HepG2 (cell line): ENCODE data around the gene FIZ1. TPM values are rescaled to one million over a fixed set of nuclear protein-coding genes. Genes with fewer than 3 reads are reported as not detected.

ENCODE experiments used
- ASH2L ChIP-seq: fragments of 300-600, 200-600 bp; sonication (generic); IDR thresholded peaks from 2 replicates; pipeline ENCODE4 v1.7.0; 2017; ENCODE audit warnings: low read depth, mild to moderate bottlenecking, moderate library complexity, mixed read lengths, low read length; ENCODE audit not compliant: insufficient read length
- DNMT3B ChIP-seq: conservative IDR thresholded peaks from 2 replicates; pipeline ENCODE4 v1.6.1; 2016; ENCODE audit warnings: missing biosample characterization, control low read depth
- DPF2 ChIP-seq: sonication (generic); formaldehyde crosslinking; IDR thresholded peaks from 2 replicates; pipeline ENCODE4 v1.4.0; 2020; ENCODE audit warnings: mild to moderate bottlenecking, low read depth, missing genetic modification reagents, borderline replicate concordance
- ERF ChIP-seq: IDR thresholded peaks from 2 replicates; pipeline ENCODE4 v1.6.1; 2018; ENCODE audit warnings: missing biosample characterization, missing genetic modification reagents
- ETV5 ChIP-seq: IDR thresholded peaks from 2 replicates; pipeline ENCODE4 v1.6.1; 2018; ENCODE audit warnings: missing biosample characterization, missing genetic modification reagents, inconsistent platforms, borderline replicate concordance
- HDAC6 ChIP-seq: fragments of 200-600 bp; sonication (generic); IDR thresholded peaks from 2 replicates; pipeline ENCODE4 v1.7.0; 2017; ENCODE audit warnings: mild to moderate bottlenecking, antibody characterized with exemption, low read length, low read depth
- HNRNPLL ChIP-seq: fragments of 200-400 bp; formaldehyde crosslinking; IDR thresholded peaks from 2 replicates; pipeline ENCODE4 v1.6.1; 2017; ENCODE audit warnings: mild to moderate bottlenecking, low read depth, low read length; ENCODE audit not compliant: poor library complexity, severe bottlenecking
- KDM3A ChIP-seq: IDR thresholded peaks from 2 replicates; pipeline ENCODE4 v1.6.1; 2018; ENCODE audit warnings: low read depth, missing compliant biosample characterization
- NFKBIZ ChIP-seq: IDR thresholded peaks from 2 replicates; pipeline ENCODE4 v1.6.1; 2018; ENCODE audit warnings: missing genetic modification reagents, missing compliant biosample characterization
- SALL1 ChIP-seq: sonication (generic); formaldehyde crosslinking; IDR thresholded peaks from 2 replicates; pipeline ENCODE4 v1.8.0; 2022; ENCODE audit warnings: mild to moderate bottlenecking, missing genetic modification reagents
- SP4 ChIP-seq: sonication (generic); formaldehyde crosslinking; IDR thresholded peaks from 2 replicates; pipeline ENCODE4 v1.8.1; 2023; ENCODE audit warnings: mild to moderate bottlenecking, missing genetic modification reagents
- SRSF9 ChIP-seq: fragments of 200-400 bp; formaldehyde crosslinking; IDR thresholded peaks from 2 replicates; pipeline ENCODE4 v1.6.1; 2018; ENCODE audit warnings: borderline replicate concordance, mild to moderate bottlenecking, low read depth, low read length; ENCODE audit not compliant: insufficient read depth, poor library complexity, severe bottlenecking
- ZC3H4 ChIP-seq: sonication (generic); formaldehyde crosslinking; IDR thresholded peaks from 2 replicates; pipeline ENCODE4 v1.4.0; 2020; ENCODE audit warnings: missing genetic modification reagents, borderline replicate concordance
- ZMYM4 ChIP-seq: sonication (generic); formaldehyde crosslinking; IDR thresholded peaks from 2 replicates; pipeline ENCODE4 v1.8.1; 2023; ENCODE audit warnings: mild to moderate bottlenecking, missing genetic modification reagents
- ZNF335 ChIP-seq: sonication (generic); formaldehyde crosslinking; IDR thresholded peaks from 2 replicates; pipeline ENCODE4 v1.4.0; 2020; ENCODE audit warnings: missing genetic modification reagents
- ZNF34 ChIP-seq: sonication (generic); formaldehyde crosslinking; IDR thresholded peaks from 2 replicates; pipeline ENCODE4 v1.4.0; 2020; ENCODE audit warnings: mild to moderate bottlenecking, missing genetic modification reagents, borderline replicate concordance
- ZNF546 ChIP-seq: sonication (generic); formaldehyde crosslinking; conservative IDR thresholded peaks from 2 replicates; pipeline ENCODE4 v1.8.1; 2023; ENCODE audit warnings: mild to moderate bottlenecking, missing genetic modification reagents
- ZNF550 ChIP-seq: sonication (generic); formaldehyde crosslinking; IDR thresholded peaks from 2 replicates; pipeline ENCODE4 v1.4.0; 2020; ENCODE audit warnings: mild to moderate bottlenecking, missing genetic modification reagents, borderline replicate concordance
- ZNF629 ChIP-seq: sonication (generic); formaldehyde crosslinking; conservative IDR thresholded peaks from 2 replicates; pipeline ENCODE4 v1.5.0; 2020; ENCODE audit warnings: missing genetic modification reagents
- ZNF670 ChIP-seq: sonication (generic); formaldehyde crosslinking; IDR thresholded peaks from 2 replicates; pipeline ENCODE4 v1.8.0; 2022; ENCODE audit warnings: mild to moderate bottlenecking, missing genetic modification reagents, borderline replicate concordance
- ZNF891 ChIP-seq: sonication (generic); formaldehyde crosslinking; IDR thresholded peaks from 2 replicates; pipeline ENCODE4 v1.5.0; 2020; ENCODE audit warnings: mild to moderate bottlenecking, missing genetic modification reagents
- ZSCAN30 ChIP-seq: sonication (generic); formaldehyde crosslinking; IDR thresholded peaks from 2 replicates; pipeline ENCODE4 v1.5.0; 2020; ENCODE audit warnings: mild to moderate bottlenecking, missing genetic modification reagents
- polyA plus RNA-seq, 8 experiments: library from polyadenylated mRNA; depleted of rRNA in 3 of 8; stranded (reverse) in 7 of 8; unstranded in 1 of 8; fragments of >200 nt; fragmentation: Illumina TruSeq in 4 of 8; extraction: Trizol in 4 of 8; gene quantifications; 2 replicates each; pipeline versions ENCODE4 v1.2.1 to v1.2.3, GENCODE V29; 2011 to 2016; ENCODE audit warnings: low read depth in 4 of 8, missing spikeins in 1 of 8, mixed read lengths in 1 of 8; ENCODE audit not compliant: insufficient read depth in 1 of 8
- total RNA-seq, 5 experiments: library from RNA; depleted of rRNA; stranded (reverse); fragments of >200 nt; fragmentation: Illumina TruSeq; extraction: Trizol; gene quantifications; 2 replicates each; pipeline ENCODE4 v1.2.3, GENCODE V29; 2016; ENCODE audit warnings: low read depth in 1 of 5
- TF ChIP-seq, protein P1 (sequence below): sonication (generic); formaldehyde crosslinking; conservative IDR thresholded peaks from 2 replicates; pipeline ENCODE4 v1.8.0; 2022; ENCODE audit warnings: low read depth, missing genetic modification reagents
- TF ChIP-seq, protein P2 (sequence below): sonication (generic); formaldehyde crosslinking; IDR thresholded peaks from 2 replicates; pipeline ENCODE4 v1.5.0; 2020; ENCODE audit warnings: mild to moderate bottlenecking, missing genetic modification reagents, moderate library complexity
- TF ChIP-seq, protein P3 (sequence below): sonication (generic); formaldehyde crosslinking; IDR thresholded peaks from 2 replicates; pipeline ENCODE4 v1.4.0; 2020; ENCODE audit warnings: missing genetic modification reagents

Gene FIZ1
- total and polyA plus RNA-seq, 2 of the 13 experiments (the other 11 are each of a cell fraction or from before 2014, with no cell fraction given) = 3.6 to 5.9 TPM

DNA sequence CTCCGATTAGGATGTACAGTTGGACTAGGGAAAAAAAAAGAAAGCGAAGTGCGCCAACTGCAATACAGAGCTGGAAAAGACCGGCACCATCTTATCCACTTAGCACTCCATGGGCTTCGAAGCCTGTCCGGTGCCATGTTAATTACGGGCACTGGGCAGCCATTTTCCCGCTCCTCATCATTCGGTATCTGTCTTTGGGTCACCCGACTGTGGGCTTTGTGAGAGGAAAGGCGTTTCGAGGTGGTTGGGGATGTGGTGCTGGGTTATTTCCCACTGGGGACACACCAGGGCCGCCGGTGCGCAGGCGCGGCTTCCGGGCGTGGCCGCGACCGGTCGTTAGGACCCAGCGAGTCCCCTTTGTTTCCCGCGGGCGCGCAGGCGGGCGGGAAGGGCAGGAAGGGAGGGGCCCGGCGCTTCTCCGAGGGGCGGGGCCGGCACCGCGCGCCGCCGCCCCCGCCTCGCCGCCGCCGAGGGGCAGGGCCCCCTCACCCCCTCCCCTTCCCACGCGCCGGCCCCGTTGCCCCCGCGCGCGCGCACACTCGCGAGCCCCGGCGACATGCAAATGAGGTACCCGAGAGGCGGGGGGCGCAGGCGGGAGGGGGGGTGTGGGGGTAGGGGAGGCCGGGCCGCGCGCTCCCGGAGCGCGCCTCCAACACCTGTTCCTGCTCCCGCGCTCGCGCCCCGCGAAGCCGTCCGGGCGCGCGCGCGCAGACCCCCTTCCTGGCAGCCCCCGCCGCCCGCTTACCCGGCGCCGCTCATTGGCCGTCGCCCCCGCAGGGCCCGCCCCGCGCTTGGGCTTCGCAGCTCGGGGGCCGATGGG lies 735 bp upstream of the FIZ1 start, which contains the start of gene ZNF524 (continued):
- TF ChIP-seq ZNF335 (CRISPR knock-in tag) = 0 out of 2 replicates have a peak, but pooled peaks have one; percentile 10
- no peak for TF ChIP-seq KDM3A (CRISPR knock-in tag)
- no peak for TF ChIP-seq DPF2 (CRISPR knock-in tag)
- TF ChIP-seq, protein P1, sequence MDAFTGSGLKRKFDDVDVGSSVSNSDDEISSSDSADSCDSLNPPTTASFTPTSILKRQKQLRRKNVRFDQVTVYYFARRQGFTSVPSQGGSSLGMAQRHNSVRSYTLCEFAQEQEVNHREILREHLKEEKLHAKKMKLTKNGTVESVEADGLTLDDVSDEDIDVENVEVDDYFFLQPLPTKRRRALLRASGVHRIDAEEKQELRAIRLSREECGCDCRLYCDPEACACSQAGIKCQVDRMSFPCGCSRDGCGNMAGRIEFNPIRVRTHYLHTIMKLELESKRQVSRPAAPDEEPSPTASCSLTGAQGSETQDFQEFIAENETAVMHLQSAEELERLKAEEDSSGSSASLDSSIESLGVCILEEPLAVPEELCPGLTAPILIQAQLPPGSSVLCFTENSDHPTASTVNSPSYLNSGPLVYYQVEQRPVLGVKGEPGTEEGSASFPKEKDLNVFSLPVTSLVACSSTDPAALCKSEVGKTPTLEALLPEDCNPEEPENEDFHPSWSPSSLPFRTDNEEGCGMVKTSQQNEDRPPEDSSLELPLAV (CRISPR knock-in tag) = no peak
- TF ChIP-seq ZMYM4 (CRISPR knock-in tag) = peak; percentile 59; the same call in 1 of the 2 replicates
- TF ChIP-seq ETV5 = peak; percentile 59
- TF ChIP-seq, protein P2, sequence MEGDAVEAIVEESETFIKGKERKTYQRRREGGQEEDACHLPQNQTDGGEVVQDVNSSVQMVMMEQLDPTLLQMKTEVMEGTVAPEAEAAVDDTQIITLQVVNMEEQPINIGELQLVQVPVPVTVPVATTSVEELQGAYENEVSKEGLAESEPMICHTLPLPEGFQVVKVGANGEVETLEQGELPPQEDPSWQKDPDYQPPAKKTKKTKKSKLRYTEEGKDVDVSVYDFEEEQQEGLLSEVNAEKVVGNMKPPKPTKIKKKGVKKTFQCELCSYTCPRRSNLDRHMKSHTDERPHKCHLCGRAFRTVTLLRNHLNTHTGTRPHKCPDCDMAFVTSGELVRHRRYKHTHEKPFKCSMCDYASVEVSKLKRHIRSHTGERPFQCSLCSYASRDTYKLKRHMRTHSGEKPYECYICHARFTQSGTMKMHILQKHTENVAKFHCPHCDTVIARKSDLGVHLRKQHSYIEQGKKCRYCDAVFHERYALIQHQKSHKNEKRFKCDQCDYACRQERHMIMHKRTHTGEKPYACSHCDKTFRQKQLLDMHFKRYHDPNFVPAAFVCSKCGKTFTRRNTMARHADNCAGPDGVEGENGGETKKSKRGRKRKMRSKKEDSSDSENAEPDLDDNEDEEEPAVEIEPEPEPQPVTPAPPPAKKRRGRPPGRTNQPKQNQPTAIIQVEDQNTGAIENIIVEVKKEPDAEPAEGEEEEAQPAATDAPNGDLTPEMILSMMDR (CRISPR knock-in tag) = no peak
- TF ChIP-seq ZNF546 (CRISPR knock-in tag) = no peak
- TF ChIP-seq ZNF34 (CRISPR knock-in tag) = 0 out of 2 replicates have a peak, but pooled peaks have one; percentile 4
- TF ChIP-seq ERF (CRISPR knock-in tag) = peak; percentile 21; the same call in 1 of the 2 replicates
- TF ChIP-seq ZNF670 (CRISPR knock-in tag) = 0 out of 2 replicates have a peak, but pooled peaks have one; percentile 87
- peak; percentile 55; the same call in 1 of the 2 replicates for TF ChIP-seq SALL1 (CRISPR knock-in tag)
- no peak for TF ChIP-seq ZSCAN30
- peak; percentile 9 for TF ChIP-seq ASH2L
- TF ChIP-seq ZNF629 (CRISPR knock-in tag) = no peak
- TF ChIP-seq HNRNPLL = no peak
- TF ChIP-seq DNMT3B = no peak
- TF ChIP-seq HDAC6 = no peak
- TF ChIP-seq SRSF9 = no peak
- TF ChIP-seq SP4 (CRISPR knock-in tag) = peak; percentile 56; the same call in 1 of the 2 replicates
- TF ChIP-seq ZNF891 (CRISPR knock-in tag) = no peak; the same call in 1 of the 2 replicates
- TF ChIP-seq NFKBIZ (CRISPR knock-in tag) = peak; percentile 62; the same call in 1 of the 2 replicates
- TF ChIP-seq, protein P3, sequence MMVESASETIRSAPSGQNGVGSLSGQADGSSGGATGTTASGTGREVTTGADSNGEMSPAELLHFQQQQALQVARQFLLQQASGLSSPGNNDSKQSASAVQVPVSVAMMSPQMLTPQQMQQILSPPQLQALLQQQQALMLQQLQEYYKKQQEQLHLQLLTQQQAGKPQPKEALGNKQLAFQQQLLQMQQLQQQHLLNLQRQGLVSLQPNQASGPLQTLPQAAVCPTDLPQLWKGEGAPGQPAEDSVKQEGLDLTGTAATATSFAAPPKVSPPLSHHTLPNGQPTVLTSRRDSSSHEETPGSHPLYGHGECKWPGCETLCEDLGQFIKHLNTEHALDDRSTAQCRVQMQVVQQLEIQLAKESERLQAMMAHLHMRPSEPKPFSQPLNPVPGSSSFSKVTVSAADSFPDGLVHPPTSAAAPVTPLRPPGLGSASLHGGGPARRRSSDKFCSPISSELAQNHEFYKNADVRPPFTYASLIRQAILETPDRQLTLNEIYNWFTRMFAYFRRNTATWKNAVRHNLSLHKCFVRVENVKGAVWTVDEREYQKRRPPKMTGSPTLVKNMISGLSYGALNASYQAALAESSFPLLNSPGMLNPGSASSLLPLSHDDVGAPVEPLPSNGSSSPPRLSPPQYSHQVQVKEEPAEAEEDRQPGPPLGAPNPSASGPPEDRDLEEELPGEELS (CRISPR knock-in tag) = no peak
- TF ChIP-seq ZC3H4 = peak; percentile 92; the same call in 1 of the 2 replicates
- no peak for TF ChIP-seq ZNF550 (CRISPR knock-in tag)
